ENCODE measurements around the gene NOP53.
"Not testable (repeated sequence)": the region's sequence is repeated elsewhere in the genome, so short reads cannot be mapped to it uniquely, and the experiment has no call there.

Gene NOP53

GRCh38 chr19:47755065-47755761 is 9.9 kb downstream of the NOP53 start:
- no peak for DNase-seq (ENCODE audit: low spot score)

DNA sequence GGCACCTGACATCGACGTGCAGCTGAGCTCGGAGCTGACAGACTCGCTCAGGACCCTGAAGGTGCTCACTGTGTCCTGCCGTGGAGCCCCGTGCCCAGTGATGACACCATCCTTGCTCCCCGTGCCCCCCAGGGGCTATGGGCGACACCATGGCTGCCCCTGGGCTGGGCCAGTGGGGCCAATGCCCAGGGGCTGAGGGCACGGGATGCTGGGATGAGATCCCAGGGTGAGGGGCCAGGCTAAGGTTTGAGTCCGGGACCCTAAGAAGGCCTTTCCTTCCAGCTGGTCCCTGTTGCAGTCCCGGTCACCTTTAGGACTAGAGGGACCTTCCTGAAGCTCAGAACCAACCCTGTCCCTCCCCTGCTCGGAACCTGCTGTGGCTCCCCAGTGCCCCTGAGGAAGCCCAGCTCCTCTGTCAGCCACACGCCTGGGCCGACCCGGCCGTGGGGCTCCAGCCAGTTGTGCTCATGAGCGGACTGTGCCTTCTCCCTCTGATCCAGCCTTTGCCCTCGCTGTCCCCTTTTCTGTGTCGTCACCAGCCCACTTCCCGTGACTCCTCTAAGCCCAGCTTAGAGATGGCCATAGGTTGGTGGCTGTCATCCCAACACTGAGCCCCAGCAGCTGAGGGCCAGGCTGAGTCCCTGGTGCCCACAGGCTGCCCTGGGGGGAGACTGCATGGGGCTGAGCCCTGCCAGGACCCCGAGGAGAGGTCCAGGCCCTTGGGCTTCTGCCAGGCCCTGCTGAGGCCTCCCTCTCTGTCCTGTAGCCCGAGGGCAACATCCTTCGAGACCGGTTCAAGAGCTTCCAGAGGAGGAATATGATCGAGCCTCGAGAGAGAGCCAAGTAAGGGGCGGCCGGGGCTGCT is 10.6 kb downstream of the NOP53 start:
- no peak for DNase-seq (ENCODE audit: low spot score)

DNA sequence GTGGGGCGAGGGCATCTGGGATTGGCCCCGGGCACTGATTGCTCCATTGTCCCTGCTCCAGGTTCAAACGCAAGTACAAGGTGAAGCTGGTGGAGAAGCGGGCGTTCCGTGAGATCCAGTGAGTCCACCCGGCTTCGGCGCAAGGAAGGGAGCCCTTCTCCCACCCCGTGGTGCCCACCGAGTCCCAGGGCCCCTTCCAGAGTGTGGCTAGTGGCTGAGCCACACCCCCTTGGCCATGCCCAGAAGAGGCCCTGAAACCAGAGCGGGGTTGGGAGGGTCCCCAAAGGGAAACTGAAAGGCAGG is 11.2 kb downstream of the NOP53 start:
- DNase-seq (ENCODE audit: low spot score), result no peak

GRCh38 chr19:47756953-47757608 is 11.7 kb downstream of the NOP53 start:
- no peak for DNase-seq (ENCODE audit: low spot score)

- no peak for DNase-seq (ENCODE audit: low spot score)
Observed at GRCh38 chr19:47757617-47758442, 12.5 kb downstream of the NOP53 start.

GRCh38 chr19:47758443-47758804 is 13.1 kb downstream of the NOP53 start:
- no peak for DNase-seq (ENCODE audit: low spot score)

DNA sequence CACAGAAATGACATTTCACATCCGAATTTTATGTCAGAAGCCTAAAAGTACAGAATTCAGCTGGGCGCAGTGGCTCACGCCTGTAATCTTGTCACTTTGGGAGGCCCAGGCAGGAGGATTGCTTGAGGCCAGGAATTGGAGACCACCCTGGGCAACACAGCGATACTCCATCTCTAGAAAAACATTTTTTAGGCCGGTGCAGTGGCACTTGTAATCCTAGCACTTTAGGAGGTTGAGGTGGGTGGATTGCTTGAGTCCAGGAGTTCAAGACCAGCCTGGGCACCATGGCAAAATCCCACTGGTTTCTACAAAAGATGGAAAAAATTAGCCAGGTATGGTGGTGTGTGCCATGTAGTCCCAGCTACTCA is 15.3 kb downstream of the NOP53 start:
- no peak for DNase-seq (ENCODE audit: low spot score)

DNA sequence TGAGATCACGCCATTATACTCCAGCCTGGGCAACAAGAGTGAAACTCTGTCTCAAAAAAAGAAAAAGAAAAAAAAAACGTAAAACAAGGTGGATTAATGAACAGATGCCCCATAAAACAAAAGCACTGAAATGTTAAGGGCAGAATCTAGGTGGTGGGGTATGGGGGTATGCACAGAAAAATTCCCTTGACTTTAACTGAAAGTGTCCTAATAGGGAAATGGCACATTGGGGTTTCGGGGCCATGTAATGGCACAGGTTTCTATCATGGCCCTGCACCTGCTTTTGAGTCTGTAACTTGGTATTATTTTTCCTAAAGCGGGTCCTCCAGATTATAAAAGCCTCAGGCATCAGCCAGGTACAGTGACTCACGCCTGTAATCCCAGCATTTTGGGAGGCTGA is 16.2 kb downstream of the NOP53 start:
- DNase-seq (ENCODE audit: low spot score), result no peak

DNA sequence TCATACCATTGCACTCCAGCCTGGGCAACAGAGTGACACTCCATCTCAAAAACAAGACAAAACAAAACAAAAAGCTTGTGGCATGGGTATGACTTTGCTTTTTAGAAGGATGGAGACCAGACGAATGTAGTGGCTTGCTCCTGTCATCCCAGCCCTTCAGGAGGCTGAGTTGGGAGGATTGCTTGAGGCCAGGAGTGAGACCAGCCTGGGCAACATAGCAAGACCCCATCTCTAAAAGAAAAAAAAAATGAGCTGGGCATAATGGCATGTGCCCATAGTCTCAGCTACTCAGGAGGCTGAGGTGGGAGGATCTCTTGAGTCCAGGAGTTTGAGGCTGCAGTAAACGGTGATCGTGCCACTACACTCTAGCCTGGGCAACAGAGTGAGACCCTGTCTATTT is 16.8 kb downstream of the NOP53 start:
- DNase-seq (ENCODE audit: low spot score), result no peak

DNA sequence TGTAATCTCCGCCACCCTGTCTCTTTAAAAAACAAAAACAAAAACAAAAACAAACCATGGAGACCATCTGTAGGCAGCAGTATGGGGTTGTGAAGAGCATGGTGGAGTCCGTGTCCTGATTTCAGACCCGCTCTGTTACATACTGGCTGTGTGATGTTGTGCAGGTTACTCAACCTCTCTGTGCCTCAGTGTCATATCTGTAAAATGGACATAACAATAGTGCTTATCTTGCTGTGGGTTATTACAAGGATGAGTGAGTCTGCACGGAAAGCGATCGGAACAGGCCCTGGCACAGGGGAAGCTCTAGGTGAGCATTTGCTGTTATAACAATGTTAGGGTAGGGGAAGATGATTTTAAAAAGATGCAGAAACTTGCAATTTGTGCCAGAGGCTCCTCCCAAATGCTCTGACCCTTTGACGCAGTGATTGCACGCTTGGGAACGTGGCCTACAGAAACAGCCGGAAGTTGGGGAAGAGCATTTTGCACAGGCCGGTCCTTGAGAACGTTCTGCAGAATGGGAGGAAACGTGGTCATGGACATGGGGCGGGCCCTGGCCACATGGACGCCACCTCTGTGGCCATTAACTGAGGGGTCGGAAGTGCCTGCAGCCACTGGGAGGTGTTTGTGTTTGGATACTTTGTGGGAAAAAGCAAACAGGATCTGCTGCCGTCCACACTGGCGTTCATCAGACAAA is 17.4 kb downstream of the NOP53 start:
- no peak for DNase-seq (ENCODE audit: low spot score)

- DNase-seq (ENCODE audit: low spot score), result not testable (repeated sequence)
Observed at GRCh38 chr19:47764705-47765104, 19.4 kb downstream of the NOP53 start.

GRCh38 chr19:47765523-47766358 is 20.4 kb downstream of the NOP53 start:
- DNase-seq (ENCODE audit: low spot score), result peak; percentile 19

GRCh38 chr19:47766359-47766620 is 20.9 kb downstream of the NOP53 start:
- no peak for DNase-seq (ENCODE audit: low spot score)

- no peak for DNase-seq (ENCODE audit: low spot score)
Observed at GRCh38 chr19:47766670-47767069, 21.3 kb downstream of the NOP53 start.

- no peak for DNase-seq (ENCODE audit: low spot score)
Observed at GRCh38 chr19:47767349-47767748, 22.0 kb downstream of the NOP53 start.

DNA sequence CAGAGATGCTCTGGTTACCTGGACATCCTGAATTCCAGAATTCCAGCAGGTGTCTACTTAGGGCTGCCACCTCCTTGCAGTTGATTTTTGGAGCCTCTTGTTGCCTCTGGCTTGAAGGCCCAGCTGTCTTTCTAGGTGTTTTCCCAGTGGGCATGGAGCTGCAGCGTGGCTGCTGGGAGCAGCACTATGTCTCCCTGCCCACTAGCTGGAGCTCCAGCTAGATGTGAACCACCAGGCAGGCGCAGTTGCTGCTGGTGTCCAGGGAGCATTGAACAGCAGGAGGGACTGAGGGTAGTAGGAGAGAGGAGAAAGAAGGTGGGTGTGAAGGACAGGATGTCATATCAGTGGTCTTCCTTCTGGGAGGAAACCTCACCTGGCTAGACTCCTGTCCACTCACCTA is 23.3 kb downstream of the NOP53 start:
- no peak for DNase-seq (ENCODE audit: low spot score)

DNA sequence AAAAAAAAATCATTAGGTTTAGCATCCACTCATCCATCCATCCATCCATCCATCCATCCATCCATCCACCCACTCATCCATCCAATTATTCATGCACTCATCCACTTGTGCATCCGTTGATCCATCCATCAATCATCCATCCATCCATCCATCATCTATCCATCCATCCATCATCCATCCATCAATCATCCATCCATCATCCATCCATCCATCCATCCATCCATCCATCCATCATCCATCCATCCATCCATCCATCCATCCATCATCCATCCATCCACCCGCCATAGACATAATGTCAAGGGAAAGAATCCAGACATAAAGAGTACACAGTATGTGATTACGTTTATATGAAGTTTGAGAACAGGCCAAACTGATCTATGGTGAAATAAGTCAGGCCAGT is 24.2 kb downstream of the NOP53 start:
- no peak for DNase-seq (ENCODE audit: low spot score)

GRCh38 chr19:47771291-47771690 is 25.9 kb downstream of the NOP53 start:
- not testable (repeated sequence) for DNase-seq (ENCODE audit: low spot score)

GRCh38 chr19:47776568-47776967 is 31.2 kb downstream of the NOP53 start:
- no peak for DNase-seq (ENCODE audit: low spot score)

DNA sequence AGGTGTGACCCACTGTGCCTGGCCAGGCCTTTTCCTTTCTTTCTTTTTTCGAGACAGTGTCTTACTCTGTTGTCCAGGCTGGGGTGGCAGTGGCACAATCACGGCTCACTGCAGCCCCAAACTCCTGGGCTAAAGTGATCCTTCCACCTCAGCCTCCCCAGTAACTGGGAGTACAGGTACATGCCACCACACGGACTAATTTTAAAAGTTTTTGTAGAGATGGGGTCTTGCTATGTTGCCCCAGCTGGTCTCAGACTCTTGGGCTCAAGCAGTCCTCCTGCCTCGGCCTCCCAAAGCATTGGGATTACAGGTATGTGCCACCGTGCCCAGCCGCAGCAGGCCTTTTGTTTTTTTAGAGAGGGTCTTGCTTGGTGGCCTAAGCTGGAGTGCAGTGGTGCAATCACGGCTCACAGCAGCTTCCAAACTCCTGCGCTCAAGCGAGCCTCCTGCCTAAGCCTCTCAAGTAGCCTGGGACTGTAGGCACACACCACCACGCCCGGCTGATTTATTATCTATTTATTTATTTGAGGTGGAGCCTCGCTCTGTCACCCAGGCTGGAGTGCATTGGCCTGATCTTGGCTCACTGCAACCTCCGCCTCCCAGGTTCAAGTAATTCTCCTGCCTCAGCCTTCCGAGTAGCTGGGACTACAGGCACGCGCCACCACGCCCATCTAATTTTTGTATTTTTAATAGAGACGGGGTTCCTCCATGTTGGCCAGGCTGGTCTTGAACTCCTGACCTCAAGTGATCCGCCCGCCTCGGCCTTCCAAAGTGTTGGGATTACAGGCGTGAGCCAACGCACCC is 32.1 kb downstream of the NOP53 start:
- DNase-seq (ENCODE audit: low spot score), result not testable (repeated sequence)

All from activated CD4-positive, alpha-beta T cell treated with anti-CD3 and anti-CD28 coated beads, Interleukin-2, Interleukin-4, amounts not matched to agents 100 ng/mL and 50 ng/mL, durations not matched to agents 16 hours and 8 hours (primary cell).